Mammary epithelial cell (primary cell): Measurements from ENCODE around the gene COL25A1.

Experiments used
- EZH2 ChIP-seq: IDR thresholded peaks from 2 replicates; pipeline ENCODE4 v1.6.1; 2012; ENCODE audit warnings: low read length, inconsistent platforms, borderline replicate concordance
- TF ChIP-seq, protein P1 (sequence below), 2 donors: IDR thresholded peaks in 1 of 2; conservative IDR thresholded peaks in 1 of 2; 2 replicates each; pipeline ENCODE4 v1.5.1; 2011 to 2012; ENCODE audit warnings: inconsistent platforms in 2 of 2, low read length in 2 of 2, mild to moderate bottlenecking in 2 of 2, control low read depth in 1 of 2, low read depth in 1 of 2; ENCODE audit not compliant: insufficient read depth in 1 of 2; ENCODE audit errors: extremely low read depth in 1 of 2

DNA sequence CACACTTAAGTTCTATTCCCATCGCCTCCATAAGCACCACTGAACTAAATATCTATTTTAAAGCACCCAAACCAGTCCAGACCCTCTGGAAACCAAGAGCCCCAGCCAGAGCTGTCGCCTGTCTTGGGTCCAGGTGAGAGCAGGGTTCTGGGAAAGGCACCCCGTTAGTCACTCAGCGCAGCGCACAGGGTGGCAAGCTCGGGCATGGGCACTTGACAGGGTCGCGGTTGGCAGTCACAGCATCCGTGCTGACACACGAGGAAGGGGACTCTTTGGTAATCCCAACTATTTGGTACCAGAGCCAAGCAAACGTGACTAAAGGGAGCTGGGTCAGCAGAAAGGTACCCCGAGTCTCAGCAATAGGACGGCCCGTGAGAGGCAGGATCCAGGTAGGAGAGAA lies 515.4 kb downstream of the COL25A1 start:
- TF ChIP-seq, protein P1, sequence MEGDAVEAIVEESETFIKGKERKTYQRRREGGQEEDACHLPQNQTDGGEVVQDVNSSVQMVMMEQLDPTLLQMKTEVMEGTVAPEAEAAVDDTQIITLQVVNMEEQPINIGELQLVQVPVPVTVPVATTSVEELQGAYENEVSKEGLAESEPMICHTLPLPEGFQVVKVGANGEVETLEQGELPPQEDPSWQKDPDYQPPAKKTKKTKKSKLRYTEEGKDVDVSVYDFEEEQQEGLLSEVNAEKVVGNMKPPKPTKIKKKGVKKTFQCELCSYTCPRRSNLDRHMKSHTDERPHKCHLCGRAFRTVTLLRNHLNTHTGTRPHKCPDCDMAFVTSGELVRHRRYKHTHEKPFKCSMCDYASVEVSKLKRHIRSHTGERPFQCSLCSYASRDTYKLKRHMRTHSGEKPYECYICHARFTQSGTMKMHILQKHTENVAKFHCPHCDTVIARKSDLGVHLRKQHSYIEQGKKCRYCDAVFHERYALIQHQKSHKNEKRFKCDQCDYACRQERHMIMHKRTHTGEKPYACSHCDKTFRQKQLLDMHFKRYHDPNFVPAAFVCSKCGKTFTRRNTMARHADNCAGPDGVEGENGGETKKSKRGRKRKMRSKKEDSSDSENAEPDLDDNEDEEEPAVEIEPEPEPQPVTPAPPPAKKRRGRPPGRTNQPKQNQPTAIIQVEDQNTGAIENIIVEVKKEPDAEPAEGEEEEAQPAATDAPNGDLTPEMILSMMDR (conservative IDR thresholded peaks at IDR 0.05 in 1 of 2, IDR thresholded peaks at IDR 0.05 in 1 of 2; ENCODE audit: extremely low read depth in 1 of 2, insufficient read depth in 1 of 2, low read depth in 1 of 2, low read length in 2 of 2): no peak
- TF ChIP-seq EZH2: no peak
